K562 (cell line): ENCODE measurements around the gene H3-3A. TPM values are rescaled to one million over a fixed set of nuclear protein-coding genes. Genes with fewer than 3 reads are reported as not detected.

Source experiments
- BCL6 ChIP-seq: fragments of 250-450 bp; sonication (Bioruptor Pico); IDR thresholded peaks from 2 replicates; pipeline ENCODE4 v1.4.0; 2020
- BRCA1 ChIP-seq, 2 experiments: fragments of 450-650 bp in 1 of 2; sonication (generic) in 1 of 2; formaldehyde crosslinking in 1 of 2; IDR thresholded peaks; 2 replicates each; pipeline versions ENCODE4 v1.5.0 to v1.6.1; 2017 to 2020; ENCODE audit warnings: mild to moderate bottlenecking in 1 of 2, missing genetic modification reagents in 1 of 2
- CAMTA2 ChIP-seq: fragments of 250-450 bp; sonication (Bioruptor Pico); conservative IDR thresholded peaks from 2 replicates; pipeline ENCODE4 v1.5.1; 2022
- DACH1 ChIP-seq: fragments of 450-650 bp; IDR thresholded peaks from 2 replicates; pipeline ENCODE4 v1.6.1; 2018; ENCODE audit not compliant: partially characterized antibody
- FOXM1 ChIP-seq, 2 experiments: fragments of 450-650 bp in 1 of 2; sonication (generic) in 1 of 2; formaldehyde crosslinking in 1 of 2; IDR thresholded peaks; 2 replicates each; pipeline versions ENCODE4 v1.6.1 to v1.9.0; 2017 to 2022; ENCODE audit warnings: low read depth in 2 of 2, mild to moderate bottlenecking in 2 of 2, missing genetic modification reagents in 1 of 2, moderate library complexity in 1 of 2
- HLTF ChIP-seq: fragments of 450-650 bp; IDR thresholded peaks from 2 replicates; pipeline ENCODE4 v1.6.1; 2016
- ILK ChIP-seq: fragments of 450-650 bp; IDR thresholded peaks from 2 replicates; pipeline ENCODE4 v1.6.1; 2016; ENCODE audit warnings: missing genetic modification characterization, low read depth, mild to moderate bottlenecking, missing compliant biosample characterization, moderate library complexity, borderline replicate concordance
- KAT7 ChIP-seq: sonication (generic); formaldehyde crosslinking; IDR thresholded peaks from 2 replicates; pipeline ENCODE4 v1.8.0; 2022; ENCODE audit warnings: missing genetic modification reagents, mild to moderate bottlenecking, borderline replicate concordance
- MIER1 ChIP-seq: fragments of 450-650 bp; IDR thresholded peaks from 2 replicates; pipeline ENCODE4 v1.6.1; 2016; ENCODE audit warnings: antibody characterized with exemption, mild to moderate bottlenecking, low read depth
- SRSF9 ChIP-seq: fragments of 200-400 bp; formaldehyde crosslinking; IDR thresholded peaks from 2 replicates; pipeline ENCODE4 v1.6.1; 2017; ENCODE audit warnings: low read depth, low read length, borderline replicate concordance
- TEAD2 ChIP-seq: fragments of 450-650 bp; IDR thresholded peaks from 2 replicates; pipeline ENCODE4 v1.6.1; 2016; ENCODE audit warnings: missing genetic modification characterization, control low read depth, missing compliant biosample characterization
- TEAD4 ChIP-seq, 2 experiments: sonication (generic) in 1 of 2; formaldehyde crosslinking in 1 of 2; IDR thresholded peaks; 2 replicates each; pipeline versions ENCODE4 v1.6.1 to v1.8.0; 2012 to 2022; ENCODE audit warnings: borderline replicate concordance in 1 of 2, inconsistent platforms in 1 of 2, low read length in 1 of 2, mild to moderate bottlenecking in 1 of 2, missing genetic modification reagents in 1 of 2
- ZBTB7A ChIP-seq: IDR thresholded peaks from 2 replicates; pipeline ENCODE4 v1.6.1; 2011; ENCODE audit warnings: low read depth, mild to moderate bottlenecking, low read length, moderate library complexity, borderline replicate concordance; ENCODE audit not compliant: control insufficient read depth
- ZC3H8 ChIP-seq: fragments of 450-650 bp; IDR thresholded peaks from 2 replicates; pipeline ENCODE4 v1.6.1; 2017
- ZKSCAN1 ChIP-seq: fragments of 150-350 bp; IDR thresholded peaks from 2 replicates; pipeline ENCODE4 v1.6.1; 2016; ENCODE audit warnings: low read depth, low read length
- ZNF24 ChIP-seq: fragments of 450-650 bp; IDR thresholded peaks from 2 replicates; pipeline ENCODE4 v1.6.1; 2016
- ZNF444 ChIP-seq: fragments of 250-450 bp; sonication (Bioruptor Pico); IDR thresholded peaks from 2 replicates; pipeline ENCODE4 v1.4.0; 2020; ENCODE audit warnings: mild to moderate bottlenecking, moderate library complexity
- polyA plus RNA-seq, 8 experiments: library from polyadenylated mRNA; depleted of rRNA in 4 of 8; stranded (reverse) in 5 of 8; unstranded in 3 of 8; fragments of >200 nt; fragmentation: Nextera tagmentation in 2 of 8; fragmentation: Illumina TruSeq in 1 of 8; extraction: Ambion mirVana in 2 of 8; extraction: Trizol in 1 of 8; gene quantifications; 2 replicates each; pipeline versions ENCODE4 v1.2.1 to v1.2.3, GENCODE V29; 2011 to 2014; ENCODE audit warnings: inconsistent platforms in 1 of 8, missing spikeins in 1 of 8
- total RNA-seq, 7 experiments: library from RNA; depleted of rRNA in 6 of 7; stranded (reverse); fragments of >200 nt in 6 of 7; fragmentation: Illumina TruSeq in 2 of 7; extraction: Trizol in 2 of 7; gene quantifications; 2 replicates each; pipeline versions ENCODE4 v1.2.1 to v1.2.3, GENCODE V29; 2011 to 2021; ENCODE audit warnings: low replicate concordance in 1 of 7
- TF ChIP-seq, protein P1 (sequence below): sonication (generic); formaldehyde crosslinking; IDR thresholded peaks from 2 replicates; pipeline ENCODE4 v1.8.0; 2022; ENCODE audit warnings: mild to moderate bottlenecking, missing genetic modification reagents
- TF ChIP-seq, protein P2 (sequence below): fragments of 450-650 bp; IDR thresholded peaks from 2 replicates; pipeline ENCODE4 v1.6.1; 2016; ENCODE audit warnings: low read depth, mild to moderate bottlenecking, moderate library complexity
- TF ChIP-seq, protein P3 (sequence below): fragments of 450-650 bp; IDR thresholded peaks from 2 replicates; pipeline ENCODE4 v1.6.1; 2016; ENCODE audit warnings: borderline replicate concordance

H3-3A gene
- total and polyA plus RNA-seq, 9 of the 15 experiments (the other 6 are each of a cell fraction or from before 2014, with no cell fraction given), result 426 to 1,083 (median 591) TPM

DNA sequence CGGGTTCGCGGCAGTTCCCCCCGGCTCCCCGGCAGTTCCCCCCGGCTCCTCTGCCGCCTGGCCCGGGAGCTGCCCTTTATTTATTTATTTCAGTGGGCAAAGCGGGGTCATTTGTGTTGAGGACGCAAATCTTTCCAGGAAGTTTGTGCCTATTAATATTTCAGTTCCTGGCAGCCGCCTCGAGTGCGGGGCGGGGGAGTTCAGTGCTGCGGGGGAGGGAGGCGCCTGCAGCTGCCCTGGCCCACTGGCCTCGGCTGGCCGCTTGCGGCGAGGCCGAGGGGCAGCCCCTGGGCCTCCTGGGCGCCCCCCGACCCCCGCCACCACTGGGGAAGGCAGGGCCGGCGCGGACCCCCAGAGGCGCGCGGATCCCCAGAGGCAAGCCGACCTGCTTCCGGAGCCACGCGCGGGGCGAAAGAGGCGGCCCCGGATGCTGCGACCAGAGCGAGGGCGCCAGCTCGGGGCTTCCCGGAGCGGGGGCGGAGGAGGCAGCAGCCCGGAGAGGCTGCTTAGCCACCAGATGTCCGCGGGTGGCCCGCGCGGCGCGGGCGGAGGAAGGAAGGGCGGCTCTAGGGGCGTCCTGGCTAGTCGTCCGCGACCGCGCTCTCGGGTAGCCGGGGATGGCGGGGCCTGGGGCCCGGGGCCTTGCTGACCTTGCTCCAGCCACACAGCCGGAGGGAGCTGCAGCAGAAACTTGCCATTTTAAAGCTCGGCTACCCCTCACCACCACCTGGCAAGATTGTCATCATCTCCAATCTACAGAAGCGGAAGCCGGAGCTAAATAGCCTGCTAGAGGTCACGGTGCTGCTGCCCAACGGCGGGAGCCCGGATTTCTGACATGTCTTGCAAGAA lies 48.0 kb downstream of the H3-3A start (continued):
- TF ChIP-seq, protein P1, sequence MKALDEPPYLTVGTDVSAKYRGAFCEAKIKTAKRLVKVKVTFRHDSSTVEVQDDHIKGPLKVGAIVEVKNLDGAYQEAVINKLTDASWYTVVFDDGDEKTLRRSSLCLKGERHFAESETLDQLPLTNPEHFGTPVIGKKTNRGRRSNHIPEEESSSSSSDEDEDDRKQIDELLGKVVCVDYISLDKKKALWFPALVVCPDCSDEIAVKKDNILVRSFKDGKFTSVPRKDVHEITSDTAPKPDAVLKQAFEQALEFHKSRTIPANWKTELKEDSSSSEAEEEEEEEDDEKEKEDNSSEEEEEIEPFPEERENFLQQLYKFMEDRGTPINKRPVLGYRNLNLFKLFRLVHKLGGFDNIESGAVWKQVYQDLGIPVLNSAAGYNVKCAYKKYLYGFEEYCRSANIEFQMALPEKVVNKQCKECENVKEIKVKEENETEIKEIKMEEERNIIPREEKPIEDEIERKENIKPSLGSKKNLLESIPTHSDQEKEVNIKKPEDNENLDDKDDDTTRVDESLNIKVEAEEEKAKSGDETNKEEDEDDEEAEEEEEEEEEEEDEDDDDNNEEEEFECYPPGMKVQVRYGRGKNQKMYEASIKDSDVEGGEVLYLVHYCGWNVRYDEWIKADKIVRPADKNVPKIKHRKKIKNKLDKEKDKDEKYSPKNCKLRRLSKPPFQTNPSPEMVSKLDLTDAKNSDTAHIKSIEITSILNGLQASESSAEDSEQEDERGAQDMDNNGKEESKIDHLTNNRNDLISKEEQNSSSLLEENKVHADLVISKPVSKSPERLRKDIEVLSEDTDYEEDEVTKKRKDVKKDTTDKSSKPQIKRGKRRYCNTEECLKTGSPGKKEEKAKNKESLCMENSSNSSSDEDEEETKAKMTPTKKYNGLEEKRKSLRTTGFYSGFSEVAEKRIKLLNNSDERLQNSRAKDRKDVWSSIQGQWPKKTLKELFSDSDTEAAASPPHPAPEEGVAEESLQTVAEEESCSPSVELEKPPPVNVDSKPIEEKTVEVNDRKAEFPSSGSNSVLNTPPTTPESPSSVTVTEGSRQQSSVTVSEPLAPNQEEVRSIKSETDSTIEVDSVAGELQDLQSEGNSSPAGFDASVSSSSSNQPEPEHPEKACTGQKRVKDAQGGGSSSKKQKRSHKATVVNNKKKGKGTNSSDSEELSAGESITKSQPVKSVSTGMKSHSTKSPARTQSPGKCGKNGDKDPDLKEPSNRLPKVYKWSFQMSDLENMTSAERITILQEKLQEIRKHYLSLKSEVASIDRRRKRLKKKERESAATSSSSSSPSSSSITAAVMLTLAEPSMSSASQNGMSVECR, result peak; percentile 69; the same call in 1 of the 2 replicates
- TF ChIP-seq ZNF444 (CRISPR knock-in tag) (no peak), BCL6 (CRISPR knock-in tag) (no peak), ZNF24 (no peak), HLTF (0 out of 2 replicates have a peak, but pooled peaks have one; percentile 10), ZC3H8 (no peak), TEAD2 (tag) (no peak), MIER1 (no peak; the same call in 1 of the 2 replicates), SRSF9 (no peak), TEAD4 (IDR thresholded peaks at IDR 0.05; ENCODE audit: low read length) (no peak), TEAD4 (CRISPR knock-in tag; IDR thresholded peaks at IDR 0.05; ENCODE audit: borderline replicate concordance) (no peak), FOXM1 (IDR thresholded peaks at IDR 0.05; ENCODE audit: low read depth) (no peak), FOXM1 (CRISPR knock-in tag; IDR thresholded peaks at IDR 0.05; ENCODE audit: low read depth) (peak; percentile 74), DACH1 (no peak), ZKSCAN1 (no peak), ZBTB7A (peak; percentile 85; the same call in 1 of the 2 replicates), CAMTA2 (CRISPR knock-in tag) (0 out of 2 replicates have a peak, but pooled peaks have one; percentile 55), ILK (tag) (no peak), BRCA1 (IDR thresholded peaks at IDR 0.05) (no peak), BRCA1 (CRISPR knock-in tag; IDR thresholded peaks at IDR 0.05) (no peak), KAT7 (CRISPR knock-in tag) (peak; percentile 4; the same call in 1 of the 2 replicates)
- TF ChIP-seq, protein P2, sequence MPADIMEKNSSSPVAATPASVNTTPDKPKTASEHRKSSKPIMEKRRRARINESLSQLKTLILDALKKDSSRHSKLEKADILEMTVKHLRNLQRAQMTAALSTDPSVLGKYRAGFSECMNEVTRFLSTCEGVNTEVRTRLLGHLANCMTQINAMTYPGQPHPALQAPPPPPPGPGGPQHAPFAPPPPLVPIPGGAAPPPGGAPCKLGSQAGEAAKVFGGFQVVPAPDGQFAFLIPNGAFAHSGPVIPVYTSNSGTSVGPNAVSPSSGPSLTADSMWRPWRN, result no peak
- TF ChIP-seq, protein P3, sequence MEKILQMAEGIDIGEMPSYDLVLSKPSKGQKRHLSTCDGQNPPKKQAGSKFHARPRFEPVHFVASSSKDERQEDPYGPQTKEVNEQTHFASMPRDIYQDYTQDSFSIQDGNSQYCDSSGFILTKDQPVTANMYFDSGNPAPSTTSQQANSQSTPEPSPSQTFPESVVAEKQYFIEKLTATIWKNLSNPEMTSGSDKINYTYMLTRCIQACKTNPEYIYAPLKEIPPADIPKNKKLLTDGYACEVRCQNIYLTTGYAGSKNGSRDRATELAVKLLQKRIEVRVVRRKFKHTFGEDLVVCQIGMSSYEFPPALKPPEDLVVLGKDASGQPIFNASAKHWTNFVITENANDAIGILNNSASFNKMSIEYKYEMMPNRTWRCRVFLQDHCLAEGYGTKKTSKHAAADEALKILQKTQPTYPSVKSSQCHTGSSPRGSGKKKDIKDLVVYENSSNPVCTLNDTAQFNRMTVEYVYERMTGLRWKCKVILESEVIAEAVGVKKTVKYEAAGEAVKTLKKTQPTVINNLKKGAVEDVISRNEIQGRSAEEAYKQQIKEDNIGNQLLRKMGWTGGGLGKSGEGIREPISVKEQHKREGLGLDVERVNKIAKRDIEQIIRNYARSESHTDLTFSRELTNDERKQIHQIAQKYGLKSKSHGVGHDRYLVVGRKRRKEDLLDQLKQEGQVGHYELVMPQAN, result 0 out of 2 replicates have a peak, but pooled peaks have one; percentile 18
